Stimulated activated CD8-positive, alpha-beta memory T cell treated with anti-CD3 and anti-CD28 coated beads, Interleukin-15, amount 100 ng/mL, for 1 hour (primary cell): ENCODE results near the gene NMRAL1.

Source experiments
- DNase-seq: peaks from one replicate; pipeline ENCODE4 v3.0.0-alpha.2; 2020; ENCODE audit warnings: low read depth

Gene NMRAL1

GRCh38 chr16:4505356-4506147 is 31.1 kb upstream of the NMRAL1 start:
- DNase-seq, result peak; percentile 48

GRCh38 chr16:4501071-4501478 is 26.6 kb upstream of the NMRAL1 start:
- no peak for DNase-seq

DNA sequence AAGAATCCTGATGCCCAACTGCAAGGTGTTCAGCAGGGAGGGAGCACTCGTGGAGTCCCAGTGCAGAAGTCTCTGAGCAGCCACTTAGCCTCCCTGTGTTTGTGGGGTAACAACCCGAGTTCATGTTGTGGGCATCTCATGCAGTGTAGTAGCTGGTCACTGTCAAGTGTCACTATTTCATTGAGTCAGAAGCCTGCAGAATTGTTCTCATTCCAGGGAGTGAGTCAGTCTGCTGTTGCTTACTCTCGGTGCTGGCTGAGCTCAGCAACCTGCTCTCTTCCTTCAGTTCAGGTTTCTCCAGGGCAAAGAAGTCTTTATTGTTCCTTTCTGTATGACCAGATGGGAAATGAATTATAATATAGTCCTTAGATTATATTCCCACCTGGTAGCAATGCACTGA is 25.8 kb upstream of the NMRAL1 start:
- no peak for DNase-seq

DNA sequence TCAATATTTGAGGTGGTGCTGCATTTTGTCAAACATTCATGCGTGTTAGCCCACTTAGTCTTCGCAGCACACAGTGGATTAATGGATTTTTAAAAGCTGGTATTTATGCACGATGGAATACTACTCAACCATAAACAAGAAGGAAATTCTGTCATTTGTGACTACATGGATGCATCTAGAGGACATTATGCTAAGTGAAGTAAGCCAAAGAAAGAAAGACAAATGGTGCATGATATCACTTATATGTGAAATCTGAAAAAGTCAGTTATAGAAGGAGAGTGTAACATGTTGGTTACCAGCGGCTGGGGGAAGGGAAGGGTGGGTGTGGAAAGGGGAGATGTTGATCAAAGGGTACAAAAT is 24.8 kb upstream of the NMRAL1 start:
- no peak for DNase-seq

- DNase-seq, result no peak
Measured at GRCh38 chr16:4498546-4499195, 24.2 kb upstream of the NMRAL1 start.

DNA sequence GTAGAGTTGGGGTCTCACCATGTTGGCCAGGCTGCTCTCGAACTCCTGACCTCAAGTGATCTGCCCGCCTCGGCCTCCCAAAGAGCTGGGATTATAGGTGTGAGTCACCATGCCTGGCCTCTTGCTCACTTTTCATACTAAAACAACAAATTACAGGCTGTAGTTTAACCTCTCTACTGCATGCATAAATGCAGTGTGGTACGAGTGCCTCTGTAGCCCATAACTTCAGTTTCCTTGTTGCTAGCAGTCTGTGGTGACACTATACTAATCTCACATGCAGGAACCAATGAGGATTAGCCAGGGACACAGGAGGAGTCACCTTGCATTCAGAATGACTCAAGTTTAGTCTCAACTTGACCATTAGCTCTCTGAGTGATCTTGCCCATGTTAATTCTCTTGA is 21.9 kb upstream of the NMRAL1 start:
- DNase-seq, result no peak

GRCh38 chr16:4495766-4496165 is 21.3 kb upstream of the NMRAL1 start:
- no peak for DNase-seq

- DNase-seq, result no peak
Measured at GRCh38 chr16:4494746-4495490, 20.5 kb upstream of the NMRAL1 start.

- no peak for DNase-seq
Measured at GRCh38 chr16:4491898-4492297, 17.5 kb upstream of the NMRAL1 start.

DNA sequence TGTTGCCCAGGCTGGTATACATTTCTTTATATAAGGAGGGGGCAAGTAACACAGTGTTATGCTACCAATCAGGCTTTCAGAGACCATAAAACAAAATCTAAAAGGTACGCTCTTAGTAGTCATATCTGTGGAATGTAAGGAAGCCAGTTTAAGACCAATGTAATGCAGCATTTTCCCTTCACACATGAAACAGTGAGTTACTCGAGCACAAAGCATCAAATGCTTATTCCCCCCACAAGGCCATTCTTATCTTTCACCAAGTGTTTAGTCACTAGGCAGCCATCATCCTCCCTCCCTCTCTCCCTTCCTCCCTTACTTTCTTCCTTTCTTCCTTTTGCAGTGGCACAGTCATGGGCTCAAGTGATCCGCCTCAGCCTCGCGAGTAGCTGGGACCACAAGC is 14.6 kb upstream of the NMRAL1 start:
- DNase-seq, result no peak

- no peak for DNase-seq
Measured at GRCh38 chr16:4488499-4488967, 14.1 kb upstream of the NMRAL1 start.

- DNase-seq, result no peak
Measured at GRCh38 chr16:4487955-4488498, 13.6 kb upstream of the NMRAL1 start.

GRCh38 chr16:4486126-4486893 is 11.9 kb upstream of the NMRAL1 start:
- no peak for DNase-seq

GRCh38 chr16:4481963-4482362 is 7.5 kb upstream of the NMRAL1 start:
- DNase-seq, result no peak

- no peak for DNase-seq
Measured at GRCh38 chr16:4481526-4481925, 7.1 kb upstream of the NMRAL1 start.

DNA sequence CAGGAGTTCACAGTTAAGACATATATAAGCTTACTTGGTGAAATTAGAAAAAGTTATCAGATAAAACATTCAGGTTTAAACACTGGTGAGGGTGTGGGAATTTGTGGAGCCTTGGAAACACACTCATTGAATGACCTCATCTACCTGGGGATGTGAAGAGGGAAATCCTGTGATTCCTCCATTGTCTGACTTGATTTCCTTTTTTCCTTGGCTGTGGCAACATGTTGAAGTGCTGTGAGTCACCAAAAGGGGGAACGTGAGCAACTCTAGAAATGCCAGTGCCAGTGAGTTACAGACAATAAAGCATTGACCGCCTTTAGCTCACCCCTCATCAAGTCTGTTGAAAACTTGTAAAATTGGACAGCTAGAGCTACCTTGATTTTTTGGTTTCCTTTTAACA is 3.5 kb upstream of the NMRAL1 start:
- no peak for DNase-seq

DNA sequence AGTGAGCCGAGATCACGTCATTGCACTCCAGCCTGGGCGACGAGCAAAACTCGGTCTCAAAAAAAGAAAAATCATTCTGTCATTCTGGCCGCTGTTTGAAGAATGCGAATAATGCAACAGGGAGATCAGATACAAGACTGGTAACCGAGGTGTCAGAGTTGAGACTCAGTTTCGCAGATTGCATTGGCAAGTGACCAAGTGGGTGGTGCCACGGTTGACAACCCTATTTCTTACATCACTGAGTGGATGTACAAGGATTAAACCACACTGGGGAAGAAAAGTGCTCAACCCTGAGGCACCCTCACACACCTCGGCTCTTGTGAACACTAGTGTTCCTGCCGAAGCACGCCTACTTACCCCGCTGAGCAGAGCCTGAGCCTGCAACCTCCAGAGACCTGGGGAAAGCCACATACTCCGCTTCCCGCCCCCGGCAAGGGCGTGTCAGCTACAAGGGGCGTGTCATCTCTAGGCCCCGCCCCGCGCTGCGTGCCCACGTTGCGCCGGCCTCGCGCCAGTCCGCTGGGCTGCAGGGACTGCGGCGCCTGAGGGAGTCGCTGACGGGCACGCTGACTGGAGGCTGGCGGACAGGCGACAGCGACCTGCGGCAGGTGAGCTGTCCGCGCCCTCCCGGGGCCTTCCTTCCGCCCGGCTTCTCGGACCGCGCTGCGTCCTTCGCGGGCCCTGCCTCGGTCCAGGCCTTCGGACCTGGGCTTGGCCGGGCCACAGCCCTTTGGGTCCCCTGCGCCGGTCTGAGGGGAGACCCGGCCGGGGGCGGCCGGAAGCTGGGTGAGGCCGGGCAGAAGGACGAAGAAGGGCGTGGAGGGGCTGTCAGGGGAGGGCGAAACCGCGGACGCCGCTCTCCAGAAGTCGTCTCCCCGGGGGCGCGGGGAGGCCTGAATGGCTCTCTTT is 1.7 kb upstream of the NMRAL1 start, which contains the start of gene HMOX2:
Gene HMOX2 (plus strand): TSS at position 519 of the 909 bp plus-strand sequence. CDS start 29,127 bp downstream, outside the sequence.
- DNase-seq, result peak; percentile 86

GRCh38 chr16:4472880-4473279 is 1.5 kb downstream of the NMRAL1 start:
- DNase-seq, result no peak

- DNase-seq, result no peak
Measured at GRCh38 chr16:4471869-4472268, 2.6 kb downstream of the NMRAL1 start.

- no peak for DNase-seq
Measured at GRCh38 chr16:4468972-4469371, 5.5 kb downstream of the NMRAL1 start.

DNA sequence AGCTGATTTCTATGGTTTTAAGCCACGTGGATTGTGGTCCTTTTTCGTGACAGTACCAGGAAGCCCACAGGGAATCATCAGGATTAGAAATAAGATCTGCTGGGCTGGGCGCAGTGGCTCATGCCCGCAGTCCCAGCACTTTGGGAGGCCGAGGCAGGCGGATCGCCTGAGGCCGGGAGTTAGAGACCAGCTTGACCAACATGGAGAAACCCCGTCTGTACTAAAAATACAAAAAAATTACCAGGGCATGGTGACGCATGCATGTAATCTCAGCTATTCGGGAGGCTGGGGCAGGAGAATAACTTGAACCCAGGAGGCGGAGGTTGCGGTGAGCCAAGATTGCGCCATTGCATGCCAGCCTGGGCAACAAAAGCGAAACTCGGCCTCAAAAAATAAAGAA is 6.5 kb downstream of the NMRAL1 start:
- DNase-seq, result no peak
